ENCODE measurements around the gene TARDBP.
"Not testable (repeated sequence)": the region's sequence is repeated elsewhere in the genome, so short reads cannot be mapped to it uniquely, and the experiment has no call there.

Gene TARDBP

DNA sequence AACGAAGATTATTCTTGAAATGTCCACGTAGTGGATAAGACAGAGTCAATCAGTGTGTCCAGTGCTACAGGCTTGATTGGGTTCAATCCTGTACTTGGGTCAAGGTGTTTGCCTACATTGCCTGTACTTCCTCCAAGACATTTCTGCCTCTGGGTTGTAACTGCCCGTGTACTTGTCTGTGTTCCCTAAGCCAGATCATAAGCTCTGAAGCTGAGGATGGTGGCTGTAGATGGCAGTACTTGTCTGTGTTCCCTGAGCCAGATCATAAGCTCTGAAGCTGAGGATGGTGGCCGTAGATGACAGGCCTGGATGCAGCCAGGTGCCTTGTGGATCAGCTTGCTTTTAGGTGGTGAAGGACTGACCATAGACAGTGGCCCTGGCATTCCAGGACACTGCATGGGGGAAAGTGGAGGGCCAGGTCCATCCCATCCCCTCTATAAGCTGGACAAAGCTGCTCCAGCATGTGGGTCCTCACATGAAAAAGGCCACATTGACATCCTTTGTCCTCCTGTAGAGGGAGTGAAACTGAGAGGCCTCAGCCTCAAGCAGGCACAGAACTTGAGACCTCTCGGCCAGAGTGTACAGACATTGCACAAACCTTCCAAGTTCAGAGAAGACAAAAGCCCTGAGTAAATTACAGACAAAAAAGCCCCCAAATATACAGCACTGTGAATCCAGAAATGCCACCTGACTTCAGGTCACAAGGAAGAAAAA, 49.4 kb downstream of the TARDBP start:
- DNase-seq = no peak

DNA sequence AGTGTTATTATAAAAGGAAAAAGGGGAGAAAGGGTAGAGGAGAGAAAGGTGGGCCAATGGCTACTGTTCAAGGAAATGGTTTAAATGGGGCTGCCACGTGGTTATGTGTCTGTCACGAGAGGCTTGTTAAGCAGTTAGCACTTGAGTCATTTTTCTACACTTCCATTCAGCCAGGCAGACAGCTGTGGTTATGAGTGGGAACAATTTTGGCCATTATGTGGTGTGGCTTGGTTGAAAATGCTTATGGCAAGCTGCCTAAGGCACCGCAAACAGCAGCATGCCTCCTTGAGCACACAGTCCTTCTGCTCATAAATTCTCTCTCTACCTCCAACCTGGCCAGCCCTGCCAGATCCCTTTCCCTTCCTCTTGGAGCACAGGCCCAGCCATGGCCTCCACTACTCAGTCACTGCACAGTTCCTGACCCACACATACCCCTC, 50.5 kb downstream of the TARDBP start:
- no peak for DNase-seq

DNA sequence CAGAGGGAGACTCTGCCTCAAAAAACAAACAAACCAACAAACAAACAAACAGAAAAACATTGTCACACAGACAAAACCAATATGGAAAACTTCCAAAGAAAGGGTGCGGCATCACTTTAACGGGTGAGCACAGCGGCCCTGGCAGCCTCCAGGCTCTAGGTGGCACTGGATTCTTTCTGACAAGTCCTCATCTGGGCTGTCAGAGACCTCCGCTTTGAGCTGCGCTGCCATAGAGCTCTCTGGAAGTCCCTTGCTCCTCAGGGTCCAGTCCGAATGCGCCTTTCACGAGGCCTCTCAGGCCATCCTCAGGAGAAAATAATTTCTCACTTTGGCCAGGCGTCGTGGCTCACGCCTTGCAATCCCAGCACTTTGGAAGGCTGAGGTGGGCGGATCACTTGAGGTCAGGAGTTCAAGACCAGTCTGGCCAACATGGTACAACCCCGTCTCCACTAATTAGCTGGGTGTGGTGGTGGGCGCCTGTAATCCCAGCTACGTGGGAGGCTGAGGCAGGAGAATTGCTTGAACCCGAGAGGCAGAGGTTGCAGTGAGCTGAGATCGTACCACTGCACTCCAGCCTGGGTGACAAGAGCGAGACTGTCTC, 51.6 kb downstream of the TARDBP start:
- DNase-seq = not testable (repeated sequence)

DNA sequence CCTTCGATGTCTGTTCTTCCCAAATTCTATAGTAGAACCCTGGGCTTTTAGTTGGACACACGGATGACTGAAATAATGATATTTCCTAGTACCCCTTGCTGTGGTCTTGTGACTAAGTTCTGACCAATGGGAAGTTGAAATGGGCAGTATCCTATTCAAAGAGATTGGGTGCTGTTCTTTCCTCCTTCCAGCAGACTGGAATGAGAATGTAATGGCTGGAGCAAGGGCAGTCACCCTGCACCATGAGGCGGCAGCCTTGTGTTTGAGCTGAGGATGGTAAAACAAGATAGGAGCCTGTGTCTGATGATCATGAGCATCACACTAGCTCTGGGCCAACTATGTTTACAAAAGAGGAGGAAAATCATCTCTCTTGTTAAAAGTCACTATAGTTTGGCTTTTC, 52.5 kb downstream of the TARDBP start:
- no peak for DNase-seq

DNA sequence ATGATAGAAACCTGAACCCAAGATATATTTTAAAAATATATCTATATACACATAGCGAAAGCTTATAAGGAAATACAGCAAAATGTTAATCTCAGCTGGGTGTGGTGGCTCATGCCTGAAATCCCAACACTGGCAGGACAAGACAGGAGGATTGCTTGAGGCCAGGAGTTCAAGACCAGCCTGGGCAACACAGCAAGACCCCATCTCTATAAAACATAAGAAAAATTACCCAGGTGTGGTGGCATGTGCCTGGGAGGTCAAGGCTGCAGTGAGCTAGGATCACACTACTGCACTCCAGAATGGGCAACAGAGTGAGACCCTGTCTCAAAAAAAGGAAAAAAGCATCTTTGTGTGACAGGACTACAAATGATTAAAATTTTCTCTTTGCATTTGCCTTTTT, 53.3 kb downstream of the TARDBP start:
- no peak for DNase-seq

DNA sequence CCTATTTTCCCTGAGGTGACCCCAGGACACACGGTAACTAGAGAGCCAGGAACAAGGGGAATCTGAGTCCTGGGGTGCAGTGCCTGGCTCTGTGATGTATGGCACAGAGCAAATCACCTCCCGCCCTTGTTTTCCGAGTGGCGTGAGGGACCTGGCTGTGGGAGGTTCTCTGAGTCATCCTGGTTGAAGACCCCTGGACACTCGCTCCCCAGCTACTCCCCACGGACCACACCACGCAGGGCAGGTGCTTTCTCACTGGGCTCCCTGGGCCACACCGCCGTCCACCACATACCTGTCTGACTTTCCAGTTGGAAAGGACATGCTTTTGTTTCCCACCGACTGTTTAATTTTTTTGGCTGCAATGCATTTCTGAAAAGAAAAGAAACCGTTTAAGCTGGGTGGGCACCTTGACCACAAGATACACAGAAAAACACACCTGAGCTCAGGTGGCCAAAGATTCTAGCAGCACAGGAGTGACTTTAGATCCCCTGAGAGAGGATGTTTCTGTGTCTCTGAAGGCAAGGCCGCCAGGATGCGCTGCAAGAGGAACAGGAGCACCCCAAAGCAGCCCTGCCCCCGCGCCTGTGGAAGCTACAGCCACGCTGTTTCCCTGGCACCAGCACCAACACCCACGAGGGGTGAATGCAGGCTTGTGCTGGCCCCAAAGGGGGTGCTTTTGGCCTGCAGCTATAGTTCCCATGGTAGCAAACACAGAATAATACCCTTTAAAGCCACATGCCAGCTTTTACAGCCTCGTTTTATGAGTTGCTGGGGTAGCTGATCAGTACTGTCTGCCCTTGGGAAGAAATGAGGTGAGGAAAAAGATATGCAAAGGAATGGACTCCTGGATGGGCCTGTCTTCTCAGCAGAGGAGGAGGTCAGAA, 55.5 kb downstream of the TARDBP start:
- no peak for DNase-seq

DNA sequence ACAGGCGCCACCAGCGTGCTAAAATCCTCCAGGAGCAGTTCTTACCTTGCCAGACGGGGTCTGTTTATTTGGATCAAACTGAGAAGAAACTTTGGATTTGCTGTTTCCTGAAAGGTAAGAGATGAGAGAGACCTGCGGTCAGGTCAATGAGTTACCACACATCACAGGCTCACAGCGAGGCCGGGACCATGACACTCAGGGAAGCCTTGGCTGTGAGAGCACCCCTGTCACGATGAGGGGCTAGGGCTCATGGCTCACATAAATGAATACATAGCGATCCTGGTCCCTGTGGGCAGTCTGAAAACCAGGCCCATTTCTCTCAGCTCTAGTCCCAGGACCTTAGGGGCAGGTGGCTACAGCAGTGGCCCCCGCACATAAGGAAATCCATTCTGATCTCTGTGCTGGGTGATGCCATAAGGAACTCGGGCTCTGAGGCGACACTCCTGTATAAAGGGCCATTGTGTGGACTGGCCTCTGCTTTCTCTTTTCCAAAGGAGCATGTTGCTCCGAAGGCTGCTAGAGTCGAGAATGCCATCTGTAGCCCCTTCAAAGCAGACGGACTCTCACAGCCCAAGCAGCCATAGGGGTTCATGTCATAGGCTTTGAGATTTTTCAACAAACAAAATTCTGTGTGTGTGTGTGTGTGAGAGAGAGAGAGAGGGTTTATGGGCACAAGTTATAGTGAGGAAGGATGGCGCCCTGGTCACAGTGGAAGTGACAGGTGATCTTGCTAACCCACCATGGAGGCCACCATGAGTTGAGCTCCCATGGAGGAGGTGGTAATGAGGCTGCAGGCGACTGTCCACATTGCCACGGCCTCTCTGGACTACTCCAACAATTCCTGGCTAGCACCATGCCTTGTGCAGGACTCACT, 56.4 kb downstream of the TARDBP start:
- no peak for DNase-seq

DNA sequence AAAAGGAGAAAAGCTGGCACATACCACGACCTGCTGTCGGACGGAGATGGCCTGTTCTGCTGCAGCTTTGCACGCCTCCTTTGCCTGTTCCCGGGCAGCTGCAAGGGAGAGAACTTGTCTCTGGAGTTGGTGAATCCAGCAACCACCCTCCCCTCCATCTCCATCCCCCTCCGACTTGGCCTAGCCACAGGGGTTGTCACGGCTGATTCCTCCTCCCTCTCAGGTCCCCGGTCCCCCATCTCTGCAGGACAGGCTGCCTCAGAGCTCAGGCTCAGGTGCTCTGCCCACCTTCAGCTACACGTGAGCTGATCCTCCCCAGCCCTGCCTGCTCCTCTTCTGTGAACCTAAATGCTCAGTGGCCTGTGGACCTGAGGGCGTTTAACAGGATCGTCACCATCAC, 58.4 kb downstream of the TARDBP start:
- DNase-seq = no peak

DNA sequence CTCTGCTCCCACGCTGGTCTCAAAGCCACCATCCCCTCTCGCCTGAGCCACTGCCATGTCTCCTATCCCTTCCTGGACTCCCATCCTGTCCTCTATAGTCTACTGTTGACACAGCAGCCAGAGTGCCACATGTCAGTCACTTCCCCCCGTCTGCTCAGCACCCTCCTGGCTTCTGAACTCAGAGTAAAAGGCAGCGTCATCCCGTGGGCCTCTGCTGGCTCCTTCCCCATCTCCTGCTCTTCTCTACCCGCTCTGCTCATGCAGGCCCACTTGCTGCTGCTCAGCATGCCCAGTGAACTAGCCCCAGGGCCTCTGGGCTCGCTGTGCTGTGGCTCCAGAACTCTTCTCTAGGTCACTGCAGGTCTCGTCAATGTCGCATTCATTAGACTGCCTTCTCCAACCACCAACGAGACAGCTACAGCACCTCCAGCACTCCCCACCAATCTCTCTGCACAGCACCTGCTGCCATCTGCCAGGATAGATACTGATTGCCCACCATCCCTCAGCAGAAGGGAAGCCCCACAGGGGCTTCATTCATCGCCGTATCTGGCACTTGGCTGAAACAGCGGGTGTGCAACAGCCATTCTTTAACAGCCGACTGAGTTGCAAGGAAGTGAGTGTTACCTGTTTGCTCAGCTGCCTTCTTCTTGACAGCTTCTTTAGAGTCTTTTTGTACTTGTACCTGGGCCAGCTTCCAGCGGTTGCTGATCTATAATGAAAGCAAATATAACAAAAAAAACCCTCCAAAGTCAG, 59.2 kb downstream of the TARDBP start:
- no peak for DNase-seq

DNA sequence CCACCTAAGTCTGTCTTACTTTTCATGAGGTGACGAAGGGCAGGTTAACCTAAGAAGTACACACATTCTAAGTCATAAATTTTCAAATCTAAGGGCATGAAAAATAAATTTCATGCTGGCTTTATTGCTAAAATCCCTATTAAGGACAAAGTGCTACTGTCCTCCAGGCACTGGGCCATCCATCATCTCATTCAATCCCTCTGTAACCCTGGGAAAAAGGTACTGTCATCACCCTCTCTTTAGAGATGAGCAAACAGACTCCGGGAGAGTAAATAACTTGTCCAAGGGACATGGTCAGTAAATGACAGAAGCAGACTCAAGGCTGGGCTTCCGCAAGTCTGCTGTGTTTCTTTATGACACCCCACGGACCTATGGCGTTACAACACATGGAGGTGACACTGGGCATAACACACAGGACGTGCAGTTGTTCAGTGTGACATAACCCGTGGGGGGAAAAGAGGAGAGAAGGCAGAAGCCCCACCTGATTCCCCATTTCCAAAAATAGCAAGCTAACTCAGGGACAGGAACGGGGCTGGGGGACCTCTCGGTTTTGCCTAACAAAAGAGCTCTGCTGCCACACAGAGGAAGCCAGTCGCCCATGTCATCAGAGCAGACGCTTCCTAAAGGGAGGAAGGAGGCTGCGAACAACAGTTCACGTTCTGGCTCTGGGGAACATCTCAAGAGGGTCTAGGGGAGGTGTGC, 59.9 kb downstream of the TARDBP start:
- no peak for DNase-seq

DNA sequence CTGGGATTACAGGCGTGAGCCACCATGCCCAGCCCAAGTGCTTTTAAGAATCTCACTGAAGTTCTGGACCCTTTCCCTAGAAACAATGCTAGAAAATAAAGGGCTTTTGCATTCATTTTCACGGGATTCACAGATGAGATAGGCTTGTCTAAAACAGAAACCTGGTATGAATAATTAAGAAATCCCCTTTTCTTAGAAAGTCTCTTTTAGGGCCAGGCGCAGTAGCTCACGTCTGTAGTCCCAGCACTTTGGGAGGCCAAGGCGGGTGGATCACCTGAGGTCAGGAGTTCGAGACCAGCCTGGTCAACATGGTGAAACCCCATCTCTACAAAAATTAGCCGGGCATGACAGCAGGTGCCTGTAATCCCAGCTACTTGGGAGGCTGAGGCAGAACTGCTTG, 60.9 kb downstream of the TARDBP start:
- not testable (repeated sequence) for DNase-seq

Measured in NCI-H226 (cell line).